ENCODE data around the gene POMT2. TPM values are rescaled to one million over a fixed set of nuclear protein-coding genes. Genes with fewer than 3 reads are reported as not detected.

Gene POMT2
- total RNA-seq, 4 donors from 2014 or later, result 6.2 to 33.0 (median 13.9) TPM

DNA sequence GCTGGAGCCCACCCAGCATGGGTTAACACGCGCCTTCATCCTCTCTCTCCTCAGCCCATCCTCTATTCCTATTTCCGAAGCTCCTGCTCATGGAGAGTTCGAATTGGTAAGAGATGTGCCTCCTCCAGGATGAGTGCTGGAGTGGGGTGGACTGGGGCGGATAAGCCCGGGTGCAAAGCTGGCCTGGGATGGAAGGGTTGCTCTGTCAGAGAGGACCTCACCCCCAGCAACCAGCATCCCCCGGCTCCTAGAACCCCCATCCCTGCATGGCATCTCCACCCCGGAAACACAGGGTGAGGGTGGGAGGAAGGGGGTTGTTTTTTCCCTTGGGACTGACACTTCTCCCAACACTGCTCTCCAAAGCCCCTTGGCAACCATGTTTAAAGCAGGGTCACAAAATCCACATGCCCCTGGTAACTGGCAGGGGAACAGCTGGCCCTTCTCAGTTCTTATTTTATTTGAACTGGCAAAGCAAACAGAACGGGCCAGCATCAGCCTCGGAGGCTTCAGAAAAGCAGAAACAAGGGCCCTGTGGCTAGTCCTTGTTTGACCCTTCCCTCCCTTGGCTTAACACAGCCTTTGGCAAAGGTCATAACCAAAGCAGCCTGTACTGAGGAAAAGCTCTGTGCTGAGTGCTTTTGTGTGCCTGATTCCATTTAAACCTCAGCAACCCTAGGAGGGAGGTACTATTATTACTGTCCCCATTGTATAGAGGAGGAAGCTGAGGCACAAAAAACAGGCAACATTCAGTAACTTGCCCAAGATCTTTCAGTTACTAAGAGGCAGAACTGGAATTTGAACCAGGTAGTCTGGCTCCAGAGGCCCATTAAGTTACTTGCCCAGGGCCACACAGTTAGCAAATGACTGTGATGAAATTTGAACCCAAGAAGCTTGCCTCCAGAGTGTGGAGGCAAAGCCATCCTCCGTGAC lies 4.4 kb upstream of the POMT2 start:
- TF ChIP-seq, protein P1, sequence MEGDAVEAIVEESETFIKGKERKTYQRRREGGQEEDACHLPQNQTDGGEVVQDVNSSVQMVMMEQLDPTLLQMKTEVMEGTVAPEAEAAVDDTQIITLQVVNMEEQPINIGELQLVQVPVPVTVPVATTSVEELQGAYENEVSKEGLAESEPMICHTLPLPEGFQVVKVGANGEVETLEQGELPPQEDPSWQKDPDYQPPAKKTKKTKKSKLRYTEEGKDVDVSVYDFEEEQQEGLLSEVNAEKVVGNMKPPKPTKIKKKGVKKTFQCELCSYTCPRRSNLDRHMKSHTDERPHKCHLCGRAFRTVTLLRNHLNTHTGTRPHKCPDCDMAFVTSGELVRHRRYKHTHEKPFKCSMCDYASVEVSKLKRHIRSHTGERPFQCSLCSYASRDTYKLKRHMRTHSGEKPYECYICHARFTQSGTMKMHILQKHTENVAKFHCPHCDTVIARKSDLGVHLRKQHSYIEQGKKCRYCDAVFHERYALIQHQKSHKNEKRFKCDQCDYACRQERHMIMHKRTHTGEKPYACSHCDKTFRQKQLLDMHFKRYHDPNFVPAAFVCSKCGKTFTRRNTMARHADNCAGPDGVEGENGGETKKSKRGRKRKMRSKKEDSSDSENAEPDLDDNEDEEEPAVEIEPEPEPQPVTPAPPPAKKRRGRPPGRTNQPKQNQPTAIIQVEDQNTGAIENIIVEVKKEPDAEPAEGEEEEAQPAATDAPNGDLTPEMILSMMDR (IDR thresholded peaks at IDR 0.05; ENCODE audit: low read depth), result no peak

DNA sequence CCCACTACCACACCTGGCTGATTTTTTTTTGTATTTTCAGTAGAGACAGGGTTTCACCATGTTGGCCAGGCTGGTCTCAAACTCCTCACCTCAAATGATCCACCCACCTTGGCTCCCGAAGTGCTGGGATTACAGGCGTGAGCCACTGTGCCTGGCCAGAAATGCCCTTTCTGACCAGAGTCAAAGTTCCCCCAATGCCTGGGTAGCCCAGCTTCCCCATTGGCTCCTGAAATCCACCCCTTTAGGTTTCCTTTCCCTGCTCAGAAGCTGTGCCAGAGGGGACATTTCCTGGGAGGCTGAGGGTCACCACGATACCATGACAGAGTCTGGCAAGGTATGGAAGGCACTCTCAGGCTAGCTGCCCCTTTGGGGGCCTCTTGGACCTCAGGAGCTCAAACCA lies 3.6 kb upstream of the POMT2 start:
- TF ChIP-seq, protein P1 (IDR thresholded peaks at IDR 0.05; ENCODE audit: low read depth), result no peak

DNA sequence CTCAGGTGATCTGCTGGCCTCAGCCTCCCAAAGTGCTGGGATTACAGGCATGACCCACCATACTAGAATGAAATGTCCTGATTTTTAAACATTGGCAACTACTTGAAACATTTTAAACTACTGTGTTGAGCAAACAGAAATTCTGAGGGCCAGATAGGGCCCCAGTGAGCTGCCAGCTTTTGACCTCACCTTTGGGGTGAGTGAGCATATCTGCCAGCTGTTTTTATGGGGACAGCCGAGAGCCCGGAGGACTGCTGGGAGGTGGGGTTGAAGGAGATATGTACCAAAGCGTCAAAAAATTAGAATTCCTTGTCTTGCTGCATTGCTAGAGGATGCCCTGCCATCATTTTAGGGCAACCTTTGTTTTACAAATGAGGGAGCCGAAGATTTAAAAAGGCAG lies 2.9 kb upstream of the POMT2 start:
- TF ChIP-seq, protein P1 (IDR thresholded peaks at IDR 0.05; ENCODE audit: low read depth), result no peak

DNA sequence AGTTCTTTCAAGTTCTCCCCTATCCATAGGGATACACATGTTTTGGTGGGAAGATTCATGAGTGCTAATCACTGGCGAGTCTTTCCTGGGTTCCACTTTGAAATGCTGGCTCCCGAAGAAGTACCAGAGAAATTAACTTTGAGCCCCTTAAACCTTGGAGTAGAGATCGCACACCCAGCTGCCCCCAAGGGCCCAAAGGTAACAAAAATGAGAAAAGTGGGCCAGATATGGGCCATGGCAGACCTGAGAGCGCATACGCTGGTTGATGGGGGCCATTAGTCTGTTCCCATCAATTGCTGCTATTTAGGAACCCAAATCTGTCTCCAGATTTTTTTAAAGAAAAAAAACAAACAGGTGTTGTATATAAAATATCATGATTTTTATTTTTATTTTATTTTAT lies 2.3 kb upstream of the POMT2 start:
- TF ChIP-seq, protein P1 (IDR thresholded peaks at IDR 0.05; ENCODE audit: low read depth), result no peak

DNA sequence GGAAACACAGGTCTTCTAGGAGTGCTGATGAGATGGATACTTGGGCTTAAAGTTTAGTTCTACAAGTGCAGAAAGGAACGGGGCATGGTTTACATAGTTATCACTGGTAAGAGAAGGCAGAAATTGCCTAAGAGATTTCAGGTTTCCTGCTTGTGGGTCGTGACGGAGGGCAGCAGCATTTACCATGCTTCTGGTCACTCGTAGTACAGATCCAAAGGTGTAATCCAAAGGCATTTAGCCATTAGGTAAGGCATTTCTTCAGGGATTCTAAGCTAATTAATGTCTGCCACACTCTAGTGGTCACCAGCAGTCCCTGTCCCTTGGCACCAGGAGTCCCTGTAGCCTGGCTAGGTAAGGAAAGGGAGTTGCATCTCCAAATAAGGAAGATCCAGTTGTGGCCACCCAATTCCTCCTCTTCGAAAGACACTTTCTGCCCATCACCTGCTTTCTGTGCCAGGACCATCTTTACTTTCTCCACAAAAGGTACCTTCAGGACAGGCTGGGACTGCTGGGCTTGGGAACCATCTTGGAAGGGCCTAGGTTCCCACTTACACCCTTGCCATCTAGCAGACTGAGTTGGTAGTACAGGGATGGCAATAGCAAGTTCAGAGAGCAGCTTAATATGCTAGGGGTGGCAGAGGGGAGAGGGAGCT lies 1.7 kb upstream of the POMT2 start:
- TF ChIP-seq, protein P1 (IDR thresholded peaks at IDR 0.05; ENCODE audit: low read depth), result no peak

DNA sequence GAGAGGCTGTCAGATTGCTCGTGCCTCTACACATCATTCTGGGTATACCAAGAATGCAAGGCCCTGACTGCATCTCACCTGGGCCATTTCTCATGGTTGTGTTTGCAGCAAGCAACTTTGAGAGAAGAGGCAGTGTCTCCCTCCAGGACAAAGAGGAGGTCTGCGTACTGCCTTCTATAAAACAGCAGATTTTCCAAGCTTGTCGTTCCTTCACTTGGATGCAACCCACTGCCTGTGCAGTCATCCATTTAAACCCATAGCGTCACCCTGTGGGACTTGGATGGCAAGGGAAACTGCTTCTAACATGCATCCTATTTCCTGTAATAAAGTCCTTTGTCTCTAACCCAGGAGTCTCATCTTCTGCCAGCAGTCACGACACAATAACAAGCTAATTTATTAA lies 1.3 kb downstream of the POMT2 start:
- TF ChIP-seq, protein P1 (IDR thresholded peaks at IDR 0.05; ENCODE audit: low read depth), result no peak

DNA sequence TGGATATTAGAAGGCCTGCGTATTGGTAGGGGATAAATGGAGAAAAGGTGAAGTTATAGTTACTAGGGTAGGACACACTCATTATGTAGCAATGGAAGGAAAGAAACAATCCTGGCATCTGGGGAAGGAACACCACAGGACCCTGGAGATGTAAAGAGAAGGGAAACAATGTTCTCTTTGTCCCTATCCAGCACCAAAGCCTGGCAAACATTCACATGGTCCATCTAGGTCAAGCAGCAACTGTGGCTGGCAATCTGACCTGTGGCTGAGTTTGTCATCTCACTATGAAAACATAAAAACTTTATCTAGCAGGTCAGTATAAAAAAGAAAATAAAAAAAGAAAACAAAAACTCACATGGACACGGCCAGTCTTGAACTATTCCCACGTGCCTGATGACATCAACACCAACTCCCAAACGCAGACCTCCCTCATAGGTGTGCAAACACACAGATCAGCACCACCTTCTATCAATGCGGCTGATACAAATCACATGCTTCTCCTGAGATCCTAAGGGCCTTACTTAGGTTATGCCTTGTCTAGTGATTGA lies 2.6 kb downstream of the POMT2 start:
- TF ChIP-seq, protein P1 (IDR thresholded peaks at IDR 0.05; ENCODE audit: low read depth), result no peak

Measured in subcutaneous adipose tissue (tissue), 4 donors.